Amniotic stem cell (primary cell): ENCODE data around the gene CLDN9.

ENCODE experiments used
- DNase-seq: peaks from one replicate; lab custom pipeline; 2025; lab: John Stamatoyannopoulos, UW

CLDN9 gene

DNA sequence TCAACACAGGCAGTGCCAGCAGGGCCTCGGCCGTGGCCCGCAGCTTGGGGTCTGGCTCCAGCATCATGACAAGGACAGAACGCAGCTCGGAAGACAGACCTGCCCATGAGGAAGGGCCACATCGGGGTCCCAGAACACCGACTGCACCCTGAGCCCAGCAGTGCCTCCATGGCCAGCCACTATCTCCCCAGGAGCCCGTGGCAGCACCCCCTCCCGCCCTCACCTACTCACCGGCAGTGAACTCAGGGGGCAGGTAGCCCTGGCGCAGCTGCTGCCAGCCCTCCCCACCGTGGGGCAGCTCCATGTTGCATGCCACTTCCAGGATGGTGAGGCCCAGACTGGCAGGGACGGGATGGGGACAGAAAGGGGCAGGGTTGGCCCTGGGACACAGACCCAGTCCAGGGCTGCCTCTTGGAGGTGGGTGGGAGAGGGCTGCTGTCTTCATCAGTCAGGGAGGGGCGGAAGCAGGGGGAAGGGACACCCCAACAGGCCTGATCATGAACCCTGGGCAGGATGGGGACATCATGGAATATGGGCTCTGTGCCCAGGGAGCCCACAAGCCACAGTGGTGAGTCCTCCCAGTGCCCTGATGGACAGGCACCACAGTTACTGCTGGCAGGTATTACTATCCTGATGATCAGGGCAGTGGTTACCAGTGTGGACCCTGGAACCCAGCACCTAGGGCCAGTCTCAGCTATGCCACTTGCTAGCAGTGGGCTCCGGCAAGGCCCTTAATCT is 38.2 kb upstream of the CLDN9 start:
- DNase-seq, result no peak

DNA sequence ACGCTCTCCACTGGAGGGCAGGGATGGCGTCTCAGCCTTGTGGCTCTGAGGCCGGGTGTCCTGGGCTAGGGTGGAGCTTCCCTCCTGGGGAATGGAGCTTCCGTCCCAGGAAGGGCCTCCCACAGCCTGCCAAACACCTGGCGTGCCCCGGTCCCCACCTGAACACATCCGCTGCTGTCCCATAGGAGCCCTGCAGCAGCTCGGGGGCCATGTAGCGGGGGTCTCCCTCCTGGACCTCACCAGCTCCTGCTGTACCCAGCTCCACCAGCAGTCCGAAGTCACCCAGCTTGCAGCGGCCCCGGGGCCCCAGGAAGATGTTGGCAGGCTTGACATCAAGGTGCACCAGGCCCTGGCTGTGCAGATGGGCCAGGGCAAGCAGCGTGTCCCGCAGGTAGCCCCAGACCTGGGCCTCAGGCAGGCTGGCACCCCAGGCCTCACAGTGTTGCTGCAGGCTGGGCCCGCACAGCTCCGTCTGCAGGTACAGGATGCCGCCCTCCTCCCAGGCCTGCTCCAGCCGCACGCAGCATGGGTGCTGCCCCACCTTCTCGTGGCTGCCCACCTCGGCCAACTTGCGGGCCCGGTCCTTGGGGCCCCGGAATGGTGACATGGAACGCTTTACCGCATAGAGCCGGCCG is 37.4 kb upstream of the CLDN9 start:
- DNase-seq, result no peak

DNA sequence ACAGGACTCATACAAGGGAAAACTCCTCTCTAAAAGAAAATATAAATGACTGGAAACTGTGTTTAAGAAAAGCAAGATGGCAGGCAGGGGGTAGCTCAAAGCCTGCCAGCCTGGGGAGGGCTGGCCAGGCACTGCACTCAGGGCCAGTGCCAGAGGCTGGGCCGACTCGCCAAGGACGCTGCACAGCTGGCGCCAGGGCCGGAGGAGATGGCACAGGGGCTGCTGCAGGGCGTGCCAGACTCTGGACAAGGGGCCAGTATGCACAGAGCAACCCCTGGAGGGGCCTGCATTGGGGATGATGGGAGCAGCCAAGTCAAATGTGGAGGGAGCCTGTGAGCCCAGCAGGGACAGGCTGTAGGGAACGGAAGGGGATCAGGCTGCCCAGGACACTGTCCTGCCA is 36.5 kb upstream of the CLDN9 start:
- no peak for DNase-seq

DNA sequence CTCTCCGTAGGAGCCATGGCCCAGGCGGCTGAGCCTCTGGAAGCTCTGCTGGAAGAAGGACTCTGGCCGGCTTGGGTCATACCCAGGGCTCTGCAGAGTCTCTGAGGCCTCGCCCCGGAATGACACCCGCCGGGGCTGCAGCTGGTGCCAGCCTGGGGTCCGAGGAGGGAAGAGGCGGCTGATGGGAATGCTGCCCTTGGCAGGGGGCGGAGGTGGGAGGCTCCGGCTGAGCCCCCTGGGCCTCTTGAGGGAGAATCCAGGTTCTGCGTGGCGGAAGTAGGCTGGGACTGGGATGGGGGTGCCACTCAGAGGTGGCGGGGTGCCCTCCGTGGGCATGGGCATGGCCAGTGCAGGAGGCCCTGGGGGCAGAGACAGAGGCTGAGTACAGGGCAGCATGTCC is 36.0 kb upstream of the CLDN9 start:
- DNase-seq, result no peak

DNA sequence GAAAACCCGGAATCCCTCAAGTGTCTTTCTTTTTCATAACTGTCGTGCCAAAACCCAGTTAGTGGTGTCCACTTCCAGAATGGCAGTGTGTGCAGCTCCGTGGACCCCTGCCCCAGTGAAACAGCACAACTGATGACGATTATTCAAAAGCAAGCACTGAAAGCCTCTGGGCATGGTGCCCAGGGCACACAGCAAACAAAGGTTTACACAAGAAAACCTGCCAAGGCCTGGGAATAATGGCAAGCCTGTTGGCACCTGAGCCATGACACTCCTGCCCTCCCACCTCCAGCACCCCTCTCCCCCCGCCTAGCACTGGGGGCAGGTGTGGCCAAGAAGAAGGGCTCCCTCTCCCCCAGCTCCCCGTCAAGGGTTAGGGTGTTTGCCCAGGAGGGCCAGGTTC is 35.3 kb upstream of the CLDN9 start:
- no peak for DNase-seq

DNA sequence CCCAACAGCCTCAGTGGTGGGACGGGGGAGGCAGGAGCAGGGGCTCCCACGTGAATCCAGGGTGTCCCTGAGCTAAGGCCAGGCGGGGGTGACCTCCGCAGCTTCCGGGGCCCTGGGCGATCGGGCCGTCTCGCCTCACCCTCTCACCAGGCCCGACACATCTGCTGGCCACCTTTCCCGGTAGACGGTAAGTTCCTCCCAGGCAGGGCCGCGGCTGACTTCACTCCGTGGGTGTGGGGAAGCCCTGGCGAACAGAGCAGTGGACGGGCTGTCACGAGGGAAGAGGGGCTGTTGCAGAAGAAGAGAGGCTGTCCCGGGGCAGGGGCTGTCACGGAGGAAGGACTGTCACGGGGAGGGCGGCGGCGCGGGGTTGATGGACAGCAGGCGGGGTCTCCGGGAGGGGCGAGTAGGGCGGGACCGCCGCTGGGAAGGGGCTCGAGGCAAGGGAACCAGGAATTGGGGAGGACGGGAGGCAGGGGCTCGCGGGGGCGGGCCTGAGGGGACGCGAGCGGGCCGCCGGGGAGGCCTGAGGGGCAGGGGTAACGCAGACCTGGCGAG is 33.0 kb upstream of the CLDN9 start:
- no peak for DNase-seq

DNA sequence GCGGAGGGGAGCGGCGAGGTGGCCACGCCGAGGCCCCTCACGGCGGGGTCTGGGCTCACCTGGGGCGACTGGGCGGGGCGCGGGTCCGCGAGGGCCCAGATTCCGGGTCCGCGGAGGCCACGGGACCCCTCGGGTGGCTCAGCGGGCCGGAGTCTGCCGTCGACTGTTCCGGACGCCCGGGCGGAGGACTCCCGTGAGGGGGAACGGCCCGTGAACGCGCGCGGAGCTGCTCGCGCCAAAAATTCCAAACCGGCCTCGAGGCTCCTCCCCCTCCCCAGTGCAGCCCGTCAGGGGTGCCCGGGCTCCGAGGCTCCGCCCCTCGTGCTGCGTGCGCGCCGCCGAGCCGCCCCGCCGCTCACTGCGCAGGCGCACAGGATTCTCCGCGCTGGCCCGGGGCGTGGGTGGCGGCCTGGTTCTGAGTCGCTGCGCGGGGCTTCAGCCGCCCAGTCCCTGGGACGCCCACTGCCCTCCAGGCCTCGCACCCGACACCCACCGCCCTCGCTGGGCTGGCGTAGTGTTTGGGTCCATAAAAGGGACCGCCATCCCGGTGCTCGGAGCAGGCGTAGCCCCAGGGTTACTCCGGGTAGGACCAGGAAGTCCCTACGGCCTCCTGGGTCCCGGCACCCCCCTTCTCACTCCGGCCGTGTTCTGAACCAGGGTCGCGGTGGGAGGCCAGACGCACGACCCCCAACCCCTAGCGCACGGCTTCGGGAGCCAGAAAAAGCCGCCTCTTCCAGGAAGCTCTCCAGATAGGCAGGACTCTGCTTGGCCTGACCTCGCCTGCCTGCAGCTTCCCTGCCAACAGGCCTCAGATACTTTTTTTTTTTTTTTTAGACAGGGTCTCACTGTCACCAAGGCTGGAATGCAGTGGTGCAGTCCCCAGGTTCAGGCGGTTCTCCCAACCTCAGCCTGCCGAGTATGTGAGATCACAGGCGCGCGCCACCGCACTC is 32.2 kb upstream of the CLDN9 start, which contains the start of gene PKMYT1:
Gene PKMYT1, minus strand, starts transcription at position 220 of the 950 bp plus-strand sequence. CDS start 789 bp downstream, outside the sequence.
- DNase-seq, result peak; percentile 80

DNA sequence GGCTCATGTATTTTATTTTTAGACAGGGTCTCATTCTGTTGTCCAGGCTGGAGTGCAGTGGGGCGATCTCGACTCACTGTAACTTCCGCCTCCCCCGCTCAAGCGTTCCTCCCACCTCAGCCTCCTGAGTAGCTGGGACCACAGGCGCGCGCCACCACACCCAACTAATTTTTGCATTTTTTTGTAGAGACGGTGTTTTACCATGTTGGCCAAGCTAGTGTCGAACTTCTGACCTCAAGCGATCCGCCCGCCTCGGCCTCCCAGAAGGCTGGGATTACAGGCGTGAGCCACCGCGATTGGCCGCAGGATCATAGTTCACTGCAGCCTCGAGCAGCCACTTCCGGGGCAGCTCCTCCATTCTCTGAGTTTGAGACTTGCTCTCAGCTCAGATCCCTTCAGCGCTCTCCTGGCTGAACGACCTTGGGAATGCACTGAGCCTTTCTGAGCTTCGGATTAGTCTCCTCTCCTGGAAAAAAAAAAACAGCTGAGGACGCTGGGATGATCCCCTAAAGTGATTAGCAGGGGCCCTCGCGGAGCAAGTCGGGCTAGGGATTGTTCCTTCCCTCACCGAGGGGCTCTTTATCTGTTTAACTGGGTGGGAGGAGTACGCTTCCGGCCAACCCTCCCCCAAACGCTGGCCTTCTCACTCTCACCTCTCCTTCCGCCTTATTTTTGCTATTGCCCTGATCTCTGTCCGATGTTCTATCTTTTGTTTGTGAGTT is 31.4 kb upstream of the CLDN9 start:
- no peak for DNase-seq

DNA sequence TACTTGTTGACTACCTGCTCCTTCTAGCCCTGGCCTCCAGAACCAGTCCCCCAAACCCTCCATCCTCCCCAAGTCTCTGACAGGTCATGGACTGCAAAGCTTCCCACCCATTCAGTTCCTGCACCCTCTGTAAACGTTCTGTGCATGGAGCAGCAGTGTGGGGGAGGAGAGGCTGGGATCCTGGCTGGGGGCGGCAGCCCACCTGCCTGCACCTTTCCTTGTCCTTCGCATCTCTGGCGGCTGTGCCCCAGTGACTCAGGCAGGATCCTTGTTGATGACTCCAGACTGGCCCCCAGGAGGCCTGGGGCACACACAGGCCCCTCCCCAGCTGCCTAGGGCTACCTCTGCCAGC is 30.8 kb upstream of the CLDN9 start:
- DNase-seq, result no peak

DNA sequence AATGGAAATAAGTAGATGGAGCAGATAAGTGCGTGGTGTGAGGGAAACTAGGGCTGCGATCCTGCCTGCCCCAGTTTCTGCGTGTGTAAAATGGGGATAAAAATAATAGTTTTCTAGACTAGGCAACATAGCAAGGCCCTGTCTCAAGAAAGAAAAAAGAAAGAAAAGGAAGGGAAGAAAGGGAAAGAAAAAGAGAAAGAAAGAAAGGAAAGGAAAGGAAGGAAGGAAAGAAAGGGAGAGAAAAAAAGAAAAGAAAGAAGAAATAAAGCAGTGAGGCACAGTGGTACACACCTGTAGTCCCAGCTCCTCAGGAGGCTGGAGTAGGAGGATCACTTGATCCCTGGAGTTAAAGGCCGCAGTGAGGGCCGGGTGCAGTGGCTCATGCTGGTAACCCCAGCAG is 30.3 kb upstream of the CLDN9 start:
- no peak for DNase-seq

DNA sequence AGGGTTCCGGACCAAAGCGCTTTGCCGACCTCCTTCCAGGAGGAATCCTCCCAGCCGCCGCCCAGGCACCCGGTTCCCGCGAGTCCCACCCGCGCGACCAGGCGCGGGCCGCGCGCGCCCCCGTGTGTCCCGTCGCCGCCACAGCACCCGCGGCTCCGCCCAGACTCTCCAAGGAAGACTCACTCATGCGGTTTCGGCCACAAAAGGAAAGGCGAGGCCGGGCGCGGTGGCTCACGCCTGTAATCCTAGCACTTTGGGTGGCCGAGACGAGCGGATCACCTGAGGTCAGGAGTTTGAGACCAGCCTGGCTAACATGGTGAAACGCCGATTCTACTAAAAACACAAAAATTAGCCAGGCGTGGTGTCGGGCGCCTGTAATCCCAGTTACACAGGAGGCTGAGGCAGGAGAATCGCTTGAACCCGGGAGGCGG is 29.0 kb upstream of the CLDN9 start:
- peak; percentile 73 for DNase-seq

DNA sequence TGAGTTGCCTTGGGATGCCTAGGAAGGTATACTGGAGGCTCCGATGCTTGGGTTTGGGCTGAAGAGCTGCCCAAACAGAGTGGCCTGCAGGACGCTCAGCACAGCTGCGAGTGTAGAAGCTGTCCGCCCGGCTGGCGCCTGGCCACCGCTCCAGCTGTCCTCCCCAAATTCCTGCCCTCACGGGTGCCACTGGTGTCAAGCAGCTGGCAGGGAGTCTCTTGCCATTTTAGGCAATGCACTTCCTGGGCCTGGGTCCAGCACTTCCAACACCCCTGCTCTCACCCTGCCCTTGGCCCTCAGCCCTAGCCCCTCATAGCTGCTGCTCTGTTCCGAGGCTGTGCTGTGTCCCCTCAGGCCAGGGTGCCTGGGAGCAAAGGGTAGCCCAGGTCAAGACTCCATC is 27.3 kb upstream of the CLDN9 start:
- no peak for DNase-seq

DNA sequence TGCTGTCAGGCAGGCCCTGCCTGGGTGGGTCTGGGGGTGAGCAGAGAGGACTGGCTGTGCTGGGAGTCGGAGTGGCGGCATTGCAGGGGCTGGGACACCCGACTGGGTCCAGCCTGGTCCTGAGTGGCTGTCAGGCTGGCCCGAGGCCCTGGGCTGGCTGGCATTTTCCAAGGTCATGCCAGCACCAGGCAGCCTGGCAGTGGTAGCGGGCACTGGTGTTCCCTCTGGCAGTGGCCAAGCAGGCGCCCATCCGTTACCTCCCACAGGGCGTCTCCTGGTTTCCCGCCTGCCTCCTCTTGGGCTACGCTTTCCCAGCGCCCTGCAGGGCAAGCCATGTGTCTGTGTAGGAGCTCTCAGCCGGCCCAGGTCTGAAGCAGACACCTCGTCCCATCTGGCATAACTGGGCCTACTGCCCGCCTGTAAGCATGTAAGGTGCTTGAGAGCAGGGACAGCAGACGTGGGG is 26.8 kb upstream of the CLDN9 start:
- no peak for DNase-seq

DNA sequence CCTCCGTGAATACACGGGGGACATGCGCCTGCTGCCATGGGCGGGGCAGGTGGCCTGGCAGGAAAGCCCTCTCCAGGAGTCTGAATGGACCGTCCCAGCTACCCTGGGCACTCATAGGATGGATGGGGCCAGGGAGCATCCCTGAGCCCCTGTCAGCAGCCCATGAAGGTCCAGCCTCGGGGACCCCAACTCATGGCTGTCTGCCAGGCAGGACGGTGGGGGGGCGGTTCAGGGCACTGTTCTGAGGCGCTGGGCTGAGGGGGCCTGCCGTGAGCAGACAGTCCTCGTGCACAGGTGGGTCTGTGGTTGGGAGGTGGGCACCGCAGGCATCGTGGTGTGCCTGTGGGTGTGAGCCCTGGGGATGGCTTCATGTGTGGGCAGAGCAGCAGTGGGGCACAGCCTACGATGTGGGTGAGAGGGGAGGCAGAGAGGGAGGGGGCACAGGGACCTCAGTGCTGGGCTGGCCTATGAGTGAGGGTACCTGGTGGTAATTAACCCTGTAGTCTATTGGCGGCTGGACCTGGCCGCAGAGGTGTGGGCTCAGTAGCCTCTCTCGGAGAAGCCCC is 26.0 kb upstream of the CLDN9 start:
- no peak for DNase-seq

DNA sequence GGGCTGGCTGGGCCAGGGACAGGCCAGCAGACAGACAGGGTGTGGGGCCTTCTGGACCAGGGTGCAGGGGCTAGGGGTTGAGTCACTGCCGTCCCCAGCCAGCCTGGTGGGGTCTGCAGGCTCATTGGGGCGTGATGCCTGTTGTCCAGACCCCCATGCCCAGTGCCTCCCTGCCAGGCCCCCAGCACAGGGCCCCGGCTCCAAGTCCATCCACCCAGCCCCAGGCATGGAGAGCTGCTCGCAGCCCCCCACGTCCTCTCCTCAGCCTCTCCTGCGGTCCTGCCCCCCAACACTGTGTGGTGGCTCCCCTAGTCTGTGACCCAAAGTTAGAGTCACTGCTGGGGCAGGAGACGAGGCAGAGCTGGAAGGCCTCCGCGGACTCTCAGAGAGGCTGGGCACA is 25.4 kb upstream of the CLDN9 start:
- no peak for DNase-seq

DNA sequence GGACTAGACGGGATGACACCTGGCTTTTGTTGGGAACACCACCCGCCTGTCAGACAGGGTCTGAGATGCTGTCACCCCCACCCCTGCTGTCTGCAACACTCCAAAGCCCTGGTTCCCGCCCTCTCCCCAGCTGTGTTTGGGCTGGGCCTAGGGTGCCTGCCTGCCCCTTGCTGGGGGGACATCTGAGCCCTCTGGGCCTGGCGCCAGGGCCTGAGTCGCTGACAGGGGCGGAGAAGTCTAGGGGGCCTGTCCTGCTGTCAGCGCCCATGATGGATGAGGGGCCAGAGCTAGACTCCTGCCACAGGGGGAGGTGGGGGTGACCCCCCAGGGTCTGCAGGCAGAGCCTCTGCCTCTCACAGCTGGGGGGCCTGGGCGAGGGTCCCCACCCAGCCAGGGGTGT is 24.9 kb upstream of the CLDN9 start:
- no peak for DNase-seq

DNA sequence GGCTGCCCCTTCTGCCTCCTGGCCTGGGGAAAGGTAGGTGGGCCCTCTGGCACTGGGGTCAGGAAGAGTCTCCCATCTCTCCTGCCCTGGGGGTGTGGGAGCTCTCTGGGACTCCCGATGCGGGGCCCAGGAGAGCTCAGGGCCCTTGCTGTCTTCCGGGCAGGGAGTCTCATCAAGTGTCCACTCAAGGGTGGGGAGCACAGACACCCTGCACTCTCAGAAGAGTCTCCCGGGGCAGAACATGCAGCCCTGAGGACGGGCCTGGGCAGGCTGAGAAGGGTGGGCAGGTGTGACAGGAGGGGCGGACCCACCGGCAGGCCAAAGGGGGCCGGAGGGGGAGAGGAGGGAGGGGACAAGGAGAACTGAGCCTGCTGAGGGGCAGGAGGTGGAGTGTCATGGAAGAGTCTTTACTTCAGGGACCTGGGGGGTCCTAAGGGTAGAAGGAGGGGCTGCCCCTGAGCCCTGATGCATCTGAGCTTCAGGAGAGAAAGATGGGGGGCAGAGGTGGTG is 24.1 kb upstream of the CLDN9 start:
- DNase-seq, result no peak

DNA sequence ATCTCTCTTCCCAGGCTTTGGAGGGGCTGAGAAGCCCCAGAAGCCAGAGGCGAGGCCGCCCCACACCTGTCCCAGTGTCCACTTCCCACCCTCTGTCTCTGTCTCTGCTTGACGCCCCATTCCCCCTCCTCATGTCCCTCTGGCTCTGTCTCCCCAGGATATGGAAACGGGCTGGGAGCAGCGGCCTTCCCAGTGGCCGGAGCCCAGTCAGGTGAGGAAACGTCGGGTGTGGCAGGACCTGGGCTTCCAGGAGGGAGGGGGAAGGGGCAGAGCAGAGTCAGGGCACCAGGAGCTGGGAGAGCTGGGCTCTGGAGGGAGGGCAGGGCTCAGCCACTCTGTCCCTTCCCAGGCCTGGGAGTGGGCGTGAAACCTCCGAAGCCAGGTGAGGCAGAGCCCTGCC is 21.8 kb upstream of the CLDN9 start:
- DNase-seq, result no peak

DNA sequence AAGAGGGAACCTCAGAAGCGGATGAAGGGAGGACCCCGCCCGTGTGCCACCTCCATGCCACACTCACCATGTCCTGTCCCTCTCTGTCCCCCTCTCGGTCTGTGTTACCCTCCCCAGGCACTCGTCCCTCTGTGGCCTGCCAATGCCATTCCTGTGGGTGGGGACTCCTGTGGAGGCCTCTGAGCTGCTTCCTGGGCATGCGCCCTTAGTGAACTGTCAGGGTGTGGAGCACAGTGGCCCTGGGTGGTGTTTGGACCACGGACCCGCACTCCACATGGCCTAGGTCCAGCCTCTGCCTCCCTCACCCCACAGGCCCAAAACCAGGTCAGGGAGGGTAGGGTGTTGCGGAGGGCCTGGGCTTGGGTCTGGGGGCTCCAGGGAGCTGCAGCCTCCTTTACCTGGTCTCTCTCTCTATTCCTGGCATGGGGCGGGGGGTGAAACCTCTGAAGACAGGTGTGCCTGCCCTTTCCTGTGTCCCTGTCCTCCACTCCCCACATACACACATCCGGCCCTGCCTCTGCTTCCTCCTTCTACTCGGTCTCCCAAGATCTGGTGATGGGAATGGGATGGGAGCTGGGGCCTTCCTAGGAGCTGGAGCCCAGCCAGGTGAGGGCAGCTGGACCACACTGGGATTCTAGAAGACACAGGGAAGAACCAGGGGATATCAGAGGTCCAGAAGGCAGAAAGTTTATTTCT is 21.0 kb upstream of the CLDN9 start:
- DNase-seq, result no peak

DNA sequence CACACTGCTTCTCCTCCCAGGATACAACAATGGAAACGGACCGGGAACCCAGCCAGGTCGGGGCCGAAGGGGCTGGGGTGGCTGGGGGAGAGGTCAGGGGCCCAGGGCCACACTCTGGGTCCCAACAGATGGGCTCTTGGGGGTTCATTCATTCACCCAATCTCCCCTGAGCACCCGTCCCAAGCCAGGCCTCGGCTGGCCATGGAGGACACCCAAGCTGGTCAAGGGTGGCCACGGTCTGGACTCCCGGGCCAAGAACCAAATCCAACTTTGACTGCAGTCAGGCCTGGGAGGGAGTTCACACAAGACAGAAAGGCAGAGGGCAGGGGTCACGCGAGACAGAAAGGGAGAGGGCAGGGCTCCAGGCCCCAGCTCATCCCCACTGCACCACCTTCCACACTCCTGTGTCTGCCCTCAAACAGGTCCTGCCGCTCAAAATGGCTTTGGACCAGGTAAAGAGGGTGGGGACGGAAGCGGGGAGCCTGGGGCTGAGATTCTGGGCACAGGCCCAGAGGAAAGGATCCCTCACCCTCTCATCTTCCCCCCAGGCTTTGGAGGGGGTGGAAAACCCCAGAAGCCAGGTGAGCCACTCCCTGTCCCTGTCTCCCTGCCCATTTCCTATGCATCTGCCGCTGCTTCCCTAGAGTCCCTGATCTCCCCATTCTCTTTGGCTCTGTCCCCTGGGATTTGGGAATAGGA is 20.2 kb upstream of the CLDN9 start:
- DNase-seq, result no peak
